ENCODE results near the gene SLC52A3.

DNA sequence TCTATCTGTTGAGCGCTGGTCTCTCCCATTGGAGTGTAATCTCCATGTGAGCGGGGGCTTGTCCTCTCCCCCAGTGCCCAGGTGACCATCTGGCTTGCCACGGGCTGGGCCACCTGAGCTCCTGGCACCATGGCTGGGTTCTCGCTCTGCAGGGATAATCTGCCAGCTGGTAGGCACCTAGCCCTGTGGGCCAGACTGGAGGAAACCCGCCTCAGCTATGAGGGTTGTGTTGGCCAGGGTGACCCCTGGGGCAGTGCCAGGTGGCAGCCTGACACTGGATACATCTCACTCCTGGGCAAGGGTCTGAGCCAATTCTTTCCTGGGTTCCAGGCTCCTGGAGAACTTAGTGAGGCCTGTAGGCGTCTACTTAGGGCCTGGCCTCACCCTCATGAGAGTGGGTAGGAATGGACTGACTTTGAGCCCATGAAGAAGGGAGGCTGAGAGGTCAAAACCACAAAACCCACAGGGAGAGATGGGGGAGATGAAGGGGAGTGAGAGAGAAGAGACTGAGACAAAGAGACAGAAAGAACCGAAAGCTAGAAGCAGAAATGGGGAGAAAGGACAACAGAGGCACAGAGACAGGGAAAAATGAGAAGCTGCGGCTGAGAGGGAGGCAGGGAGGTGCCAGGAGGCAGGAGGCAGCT lies 5.8 kb upstream of the SLC52A3 start:
- TF ChIP-seq, protein P1, sequence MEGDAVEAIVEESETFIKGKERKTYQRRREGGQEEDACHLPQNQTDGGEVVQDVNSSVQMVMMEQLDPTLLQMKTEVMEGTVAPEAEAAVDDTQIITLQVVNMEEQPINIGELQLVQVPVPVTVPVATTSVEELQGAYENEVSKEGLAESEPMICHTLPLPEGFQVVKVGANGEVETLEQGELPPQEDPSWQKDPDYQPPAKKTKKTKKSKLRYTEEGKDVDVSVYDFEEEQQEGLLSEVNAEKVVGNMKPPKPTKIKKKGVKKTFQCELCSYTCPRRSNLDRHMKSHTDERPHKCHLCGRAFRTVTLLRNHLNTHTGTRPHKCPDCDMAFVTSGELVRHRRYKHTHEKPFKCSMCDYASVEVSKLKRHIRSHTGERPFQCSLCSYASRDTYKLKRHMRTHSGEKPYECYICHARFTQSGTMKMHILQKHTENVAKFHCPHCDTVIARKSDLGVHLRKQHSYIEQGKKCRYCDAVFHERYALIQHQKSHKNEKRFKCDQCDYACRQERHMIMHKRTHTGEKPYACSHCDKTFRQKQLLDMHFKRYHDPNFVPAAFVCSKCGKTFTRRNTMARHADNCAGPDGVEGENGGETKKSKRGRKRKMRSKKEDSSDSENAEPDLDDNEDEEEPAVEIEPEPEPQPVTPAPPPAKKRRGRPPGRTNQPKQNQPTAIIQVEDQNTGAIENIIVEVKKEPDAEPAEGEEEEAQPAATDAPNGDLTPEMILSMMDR (IDR thresholded peaks at IDR 0.05; ENCODE audit: low read depth, low read length, missing input control): no peak
- TF ChIP-seq, protein P2, sequence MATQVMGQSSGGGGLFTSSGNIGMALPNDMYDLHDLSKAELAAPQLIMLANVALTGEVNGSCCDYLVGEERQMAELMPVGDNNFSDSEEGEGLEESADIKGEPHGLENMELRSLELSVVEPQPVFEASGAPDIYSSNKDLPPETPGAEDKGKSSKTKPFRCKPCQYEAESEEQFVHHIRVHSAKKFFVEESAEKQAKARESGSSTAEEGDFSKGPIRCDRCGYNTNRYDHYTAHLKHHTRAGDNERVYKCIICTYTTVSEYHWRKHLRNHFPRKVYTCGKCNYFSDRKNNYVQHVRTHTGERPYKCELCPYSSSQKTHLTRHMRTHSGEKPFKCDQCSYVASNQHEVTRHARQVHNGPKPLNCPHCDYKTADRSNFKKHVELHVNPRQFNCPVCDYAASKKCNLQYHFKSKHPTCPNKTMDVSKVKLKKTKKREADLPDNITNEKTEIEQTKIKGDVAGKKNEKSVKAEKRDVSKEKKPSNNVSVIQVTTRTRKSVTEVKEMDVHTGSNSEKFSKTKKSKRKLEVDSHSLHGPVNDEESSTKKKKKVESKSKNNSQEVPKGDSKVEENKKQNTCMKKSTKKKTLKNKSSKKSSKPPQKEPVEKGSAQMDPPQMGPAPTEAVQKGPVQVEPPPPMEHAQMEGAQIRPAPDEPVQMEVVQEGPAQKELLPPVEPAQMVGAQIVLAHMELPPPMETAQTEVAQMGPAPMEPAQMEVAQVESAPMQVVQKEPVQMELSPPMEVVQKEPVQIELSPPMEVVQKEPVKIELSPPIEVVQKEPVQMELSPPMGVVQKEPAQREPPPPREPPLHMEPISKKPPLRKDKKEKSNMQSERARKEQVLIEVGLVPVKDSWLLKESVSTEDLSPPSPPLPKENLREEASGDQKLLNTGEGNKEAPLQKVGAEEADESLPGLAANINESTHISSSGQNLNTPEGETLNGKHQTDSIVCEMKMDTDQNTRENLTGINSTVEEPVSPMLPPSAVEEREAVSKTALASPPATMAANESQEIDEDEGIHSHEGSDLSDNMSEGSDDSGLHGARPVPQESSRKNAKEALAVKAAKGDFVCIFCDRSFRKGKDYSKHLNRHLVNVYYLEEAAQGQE (IDR thresholded peaks at IDR 0.05): no peak
- TF ChIP-seq HNF4A (conservative IDR thresholded peaks at IDR 0.05) (no peak), RAD21 (IDR thresholded peaks at IDR 0.05) (no peak), JUND (IDR thresholded peaks at IDR 0.05) (no peak), FOXA1 (IDR thresholded peaks at IDR 0.05) (no peak), TAF1 (conservative IDR thresholded peaks at IDR 0.05) (no peak)
- TF ChIP-seq, protein P3, sequence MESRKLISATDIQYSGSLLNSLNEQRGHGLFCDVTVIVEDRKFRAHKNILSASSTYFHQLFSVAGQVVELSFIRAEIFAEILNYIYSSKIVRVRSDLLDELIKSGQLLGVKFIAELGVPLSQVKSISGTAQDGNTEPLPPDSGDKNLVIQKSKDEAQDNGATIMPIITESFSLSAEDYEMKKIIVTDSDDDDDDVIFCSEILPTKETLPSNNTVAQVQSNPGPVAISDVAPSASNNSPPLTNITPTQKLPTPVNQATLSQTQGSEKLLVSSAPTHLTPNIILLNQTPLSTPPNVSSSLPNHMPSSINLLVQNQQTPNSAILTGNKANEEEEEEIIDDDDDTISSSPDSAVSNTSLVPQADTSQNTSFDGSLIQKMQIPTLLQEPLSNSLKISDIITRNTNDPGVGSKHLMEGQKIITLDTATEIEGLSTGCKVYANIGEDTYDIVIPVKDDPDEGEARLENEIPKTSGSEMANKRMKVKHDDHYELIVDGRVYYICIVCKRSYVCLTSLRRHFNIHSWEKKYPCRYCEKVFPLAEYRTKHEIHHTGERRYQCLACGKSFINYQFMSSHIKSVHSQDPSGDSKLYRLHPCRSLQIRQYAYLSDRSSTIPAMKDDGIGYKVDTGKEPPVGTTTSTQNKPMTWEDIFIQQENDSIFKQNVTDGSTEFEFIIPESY (IDR thresholded peaks at IDR 0.05): no peak
- TF ChIP-seq, protein P4, sequence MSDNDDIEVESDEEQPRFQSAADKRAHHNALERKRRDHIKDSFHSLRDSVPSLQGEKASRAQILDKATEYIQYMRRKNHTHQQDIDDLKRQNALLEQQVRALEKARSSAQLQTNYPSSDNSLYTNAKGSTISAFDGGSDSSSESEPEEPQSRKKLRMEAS (IDR thresholded peaks at IDR 0.05): no peak
